COLO668 (cell line): ENCODE results near the gene EML4.
A peak's percentile ranks its signal among the peaks of the same experiment; 100 is the strongest.
"Not testable (repeated sequence)": the region's sequence is repeated elsewhere in the genome, so short reads cannot be mapped to it uniquely, and the experiment has no call there.

Experiments
- DNase-seq: peaks from one replicate; lab custom pipeline; 2025; ENCODE audit not compliant: unreplicated experiment; lab: John Stamatoyannopoulos, UW

EML4 gene

GRCh38 chr2:42171396-42171980 lies 2.3 kb downstream of the EML4 start:
- no peak for DNase-seq

GRCh38 chr2:42172020-42172419 lies 2.9 kb downstream of the EML4 start:
- no peak for DNase-seq

- DNase-seq: no peak
Measured at GRCh38 chr2:42172566-42172965, 3.4 kb downstream of the EML4 start.

DNA sequence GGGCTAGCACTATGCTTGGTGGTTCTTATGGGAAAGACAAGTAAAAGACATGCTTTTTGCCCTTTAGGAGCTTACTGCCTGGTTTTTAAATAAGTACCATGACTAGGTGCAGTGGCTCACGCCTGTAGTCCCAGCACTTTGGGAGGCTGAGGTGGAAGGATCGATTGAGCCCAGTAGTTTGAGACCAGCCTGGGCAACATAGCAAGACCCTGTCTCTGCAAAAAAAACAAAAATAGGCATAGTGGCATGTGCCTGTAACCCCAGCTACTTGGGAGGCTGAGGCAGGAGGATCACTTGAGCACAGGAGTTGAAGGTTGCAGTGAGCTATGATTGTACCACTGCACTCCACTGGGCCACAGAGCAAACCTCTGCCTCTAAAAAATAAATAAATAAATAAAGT lies 4.3 kb downstream of the EML4 start:
- DNase-seq: not testable (repeated sequence)

GRCh38 chr2:42176992-42177738 lies 8.0 kb downstream of the EML4 start:
- no peak for DNase-seq

GRCh38 chr2:42178335-42178734 lies 9.2 kb downstream of the EML4 start:
- DNase-seq: no peak

DNA sequence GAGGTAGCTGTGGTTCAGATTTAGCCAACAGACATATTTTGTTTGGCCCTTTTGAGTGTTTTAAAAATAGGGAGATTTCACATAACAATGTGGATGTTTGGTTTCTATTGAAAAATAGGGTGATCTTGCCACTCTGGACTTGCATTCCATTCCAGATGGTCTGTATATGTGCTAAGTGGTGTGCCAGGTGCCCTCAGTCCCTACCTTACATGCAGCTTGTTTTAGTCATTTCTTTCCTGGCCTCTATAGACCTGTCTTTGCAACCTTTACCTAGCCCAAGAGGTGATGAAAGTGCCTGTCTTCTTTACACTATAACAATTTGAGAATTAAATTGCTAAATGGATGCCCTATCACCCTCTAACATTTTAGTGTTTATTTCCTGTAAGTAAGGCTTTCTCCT lies 11.1 kb downstream of the EML4 start:
- DNase-seq: no peak

DNA sequence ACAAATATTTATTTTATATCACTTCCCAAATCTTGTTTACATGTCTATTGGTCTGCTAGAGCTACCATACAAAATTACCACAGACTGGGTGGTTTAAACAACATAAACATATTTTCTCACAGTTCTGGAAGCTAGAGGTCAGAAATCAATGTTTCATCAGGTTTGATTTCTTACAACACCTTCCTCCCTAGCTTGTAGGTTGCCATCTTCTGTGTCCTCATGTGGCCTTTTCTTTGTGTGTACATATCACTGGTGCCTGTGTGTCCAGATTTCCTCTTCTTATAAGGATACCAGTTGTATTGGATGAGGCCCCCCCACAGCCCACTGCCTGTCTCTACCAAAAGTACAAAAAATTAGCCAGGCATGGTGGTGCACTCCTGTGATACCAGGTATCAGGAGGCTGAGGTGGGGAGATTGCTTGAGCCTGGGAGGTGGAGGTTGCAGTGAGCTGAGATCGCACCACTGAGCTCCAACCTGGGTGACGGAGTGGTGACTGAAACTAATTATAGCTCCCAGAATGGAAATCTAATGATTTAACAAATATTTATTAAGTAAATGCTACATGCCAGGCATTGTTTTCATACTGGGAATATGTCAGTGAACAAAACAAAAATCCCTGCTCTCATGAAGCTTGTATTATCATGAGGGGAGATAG lies 13.6 kb downstream of the EML4 start:
- peak; percentile 14 for DNase-seq

DNA sequence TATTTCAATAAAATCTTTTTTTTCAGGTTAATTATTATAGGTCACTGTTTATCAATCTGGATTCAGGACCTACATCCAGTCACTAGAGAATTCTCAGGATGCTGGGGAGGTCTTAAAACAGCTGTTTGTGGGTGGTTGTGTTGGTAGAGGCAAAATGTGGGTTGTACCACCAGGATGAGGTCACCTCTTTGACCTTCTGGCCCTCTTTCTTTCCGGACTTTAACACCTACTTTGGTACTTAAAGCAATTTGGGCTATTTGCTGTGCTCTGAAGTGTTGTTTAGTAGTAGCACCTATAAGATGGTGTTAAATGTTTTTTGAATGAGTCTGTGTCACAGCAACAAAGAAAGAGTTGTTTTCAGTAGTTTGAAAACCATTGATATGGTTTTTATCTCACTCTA lies 14.6 kb downstream of the EML4 start:
- DNase-seq: no peak

DNA sequence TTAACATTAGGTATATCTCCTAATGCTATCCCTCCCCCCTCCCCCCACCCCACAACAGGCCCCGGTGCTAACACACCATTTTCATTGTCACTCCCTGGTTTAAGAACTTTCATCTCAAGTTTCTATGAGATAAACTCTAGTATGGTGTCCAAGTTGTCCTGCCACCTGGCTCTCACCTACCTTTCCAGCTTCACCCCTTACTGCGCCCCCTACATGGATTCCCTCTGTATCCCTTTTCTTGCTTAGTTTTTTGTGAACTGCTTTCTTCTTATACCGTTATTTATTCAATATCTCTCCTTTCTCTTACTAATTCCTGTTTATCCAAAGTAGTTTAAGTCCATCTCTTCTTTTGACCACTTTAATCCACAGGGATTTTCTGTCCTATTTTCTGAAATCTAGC lies 15.2 kb downstream of the EML4 start:
- no peak for DNase-seq

DNA sequence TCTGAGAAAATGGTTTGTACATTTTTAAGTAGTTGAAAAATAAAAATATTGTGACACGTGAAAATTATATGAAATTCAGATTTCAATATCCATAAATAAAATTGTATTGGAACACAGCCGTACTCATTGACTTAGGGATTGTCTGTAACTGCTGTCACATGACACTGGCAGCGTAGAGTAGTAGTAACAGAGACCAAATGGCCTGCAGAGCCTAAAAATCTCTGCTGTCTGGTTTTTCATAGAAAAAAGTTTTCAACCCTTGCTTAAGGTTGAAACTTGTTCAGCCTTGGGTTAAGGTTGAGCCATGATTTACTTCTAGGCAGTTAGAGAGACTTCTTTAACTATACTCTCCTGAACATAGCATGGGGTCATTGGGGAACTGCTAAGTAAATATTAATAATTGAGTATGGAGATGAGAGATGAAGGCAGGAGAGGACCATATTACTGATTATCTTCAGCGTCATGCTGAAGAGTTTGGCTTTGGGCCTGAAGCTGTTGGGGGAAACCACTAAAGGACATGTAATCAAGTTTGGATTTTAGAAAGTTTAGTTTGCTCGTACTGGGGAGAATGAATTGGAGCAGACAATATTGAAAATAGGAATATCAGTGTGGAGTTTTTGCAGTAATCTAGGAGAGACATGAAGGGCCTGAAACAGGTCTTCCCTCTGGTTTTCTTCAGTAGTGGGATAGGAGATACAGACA lies 16.2 kb downstream of the EML4 start:
- no peak for DNase-seq

- no peak for DNase-seq
Measured at GRCh38 chr2:42186366-42186765, 17.2 kb downstream of the EML4 start.

DNA sequence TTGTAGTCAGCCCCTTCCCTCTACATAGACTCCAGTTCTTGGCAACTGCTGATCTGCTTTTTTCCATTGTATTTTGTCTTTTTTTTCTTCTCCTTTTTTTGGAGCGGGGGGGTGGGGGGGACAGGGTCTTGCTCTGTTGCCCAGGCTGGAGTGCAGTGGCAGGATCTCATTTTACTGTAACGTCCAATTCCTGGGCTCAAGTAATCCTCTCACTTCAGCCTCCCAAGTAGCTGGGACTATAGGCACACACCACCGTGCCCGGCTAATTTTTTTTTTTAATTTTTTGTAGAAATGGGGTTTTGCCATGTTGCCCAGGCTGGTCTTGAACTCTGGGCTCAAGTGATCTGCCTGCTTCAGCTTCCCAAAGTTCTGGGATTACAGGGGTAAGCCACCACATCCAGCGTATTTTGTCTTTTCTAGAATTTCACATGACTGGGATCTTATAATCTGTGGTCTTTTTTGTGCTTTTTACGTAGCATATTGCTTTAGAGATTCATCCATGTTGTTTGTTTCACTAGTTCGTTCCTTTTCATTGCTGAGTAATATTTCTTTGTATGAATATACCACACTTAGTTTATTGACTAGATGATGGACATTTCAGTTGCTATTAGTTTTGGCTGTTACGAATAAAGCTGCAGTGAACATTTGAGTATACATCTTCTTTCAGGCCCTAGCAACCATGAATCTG lies 17.9 kb downstream of the EML4 start:
- DNase-seq: no peak

GRCh38 chr2:42187886-42188285 lies 18.7 kb downstream of the EML4 start:
- no peak for DNase-seq

DNA sequence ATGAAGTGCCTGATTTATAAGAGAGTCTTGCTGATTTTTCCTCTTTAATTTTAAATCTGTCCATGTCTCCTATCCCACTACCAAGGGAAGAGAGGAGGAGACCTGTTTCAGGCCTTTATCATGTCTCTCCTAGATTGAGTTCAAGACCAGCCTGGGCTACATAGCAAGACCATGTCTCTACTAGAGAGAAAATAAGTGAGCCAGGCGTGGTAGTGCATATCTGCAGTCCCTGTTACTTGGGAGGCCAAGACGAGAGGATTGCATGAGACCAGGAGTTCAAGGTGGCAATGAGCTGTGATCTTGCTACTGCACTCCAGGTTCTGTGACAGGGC lies 20.0 kb downstream of the EML4 start:
- no peak for DNase-seq

DNA sequence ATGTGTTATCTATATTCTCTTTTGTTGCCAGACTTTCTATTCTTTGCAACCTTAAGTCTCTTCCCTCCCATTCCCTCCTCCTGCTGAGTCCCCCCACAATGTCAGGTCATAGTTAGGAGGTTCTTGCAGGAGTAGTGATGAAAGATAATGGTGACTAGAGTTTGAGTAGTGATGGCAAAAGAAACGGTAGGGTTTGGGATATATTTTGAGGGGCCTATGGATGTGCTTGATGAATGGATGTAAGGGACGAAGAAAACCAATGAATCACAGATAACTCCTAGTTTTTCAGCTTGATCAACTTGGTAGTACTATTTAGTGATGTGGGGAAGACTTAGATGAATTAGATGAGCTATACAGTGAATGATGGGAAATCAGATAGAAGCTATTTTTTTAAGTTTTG lies 21.0 kb downstream of the EML4 start:
- no peak for DNase-seq

GRCh38 chr2:42191285-42192009 lies 22.3 kb downstream of the EML4 start:
- DNase-seq: no peak

DNA sequence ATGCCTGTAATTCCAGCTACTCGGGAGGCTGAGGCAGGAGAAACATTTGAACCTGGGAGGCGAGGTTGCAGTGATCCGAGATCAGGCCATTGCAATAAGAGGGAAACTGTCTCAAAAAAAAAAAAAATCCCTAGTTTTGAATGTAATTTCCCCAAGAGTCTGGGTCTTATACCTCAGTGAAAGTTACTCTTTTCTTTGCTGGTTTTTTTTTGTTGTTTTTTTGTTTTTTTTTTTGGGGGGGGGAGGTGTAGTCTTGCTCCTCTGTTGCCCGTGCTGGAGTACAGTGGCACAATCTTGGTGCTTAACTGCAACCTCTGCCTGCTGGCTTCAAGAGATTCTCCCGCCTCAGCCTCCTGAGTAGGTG lies 22.8 kb downstream of the EML4 start:
- no peak for DNase-seq

- no peak for DNase-seq
Measured at GRCh38 chr2:42192652-42193566, 23.8 kb downstream of the EML4 start.

DNA sequence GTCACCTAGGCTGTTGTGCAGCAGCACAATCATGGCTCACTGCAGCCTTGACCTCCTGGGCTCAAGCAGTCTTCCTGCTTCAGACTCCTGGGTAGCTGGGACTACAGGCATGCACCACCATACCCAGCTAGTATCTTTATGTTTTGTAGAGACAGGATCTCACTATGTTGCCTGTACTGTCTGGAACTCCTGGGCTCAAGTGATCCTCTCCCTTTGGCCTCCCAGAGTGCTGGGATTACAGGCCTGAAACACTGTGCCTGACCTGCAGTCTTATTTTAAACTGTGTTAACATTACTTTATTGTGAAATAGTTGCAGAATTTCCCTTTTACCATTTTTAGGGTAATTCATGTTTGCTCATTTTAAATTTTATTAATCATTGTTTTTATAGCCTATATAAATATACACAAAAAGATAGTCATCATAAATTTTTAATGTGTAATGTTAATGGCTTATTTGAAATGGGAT lies 24.6 kb downstream of the EML4 start:
- no peak for DNase-seq
